GM21529 (cell line): Measurements from ENCODE around the gene OPN1LW.
A peak's percentile ranks its signal among the peaks of the same experiment; 100 is the strongest.
"Not testable (repeated sequence)": the region's sequence is repeated elsewhere in the genome, so short reads cannot be mapped to it uniquely, and the experiment has no call there.

Experiments
- ATAC-seq: cut with Tn5 transposase; IDR thresholded peaks from one replicate; pipeline ENCODE4 v1.9.1; 2021; ENCODE audit not compliant: unreplicated experiment

The OPN1LW gene

GRCh38 chrX:154144010-154144409 lies at the start of gene OPN1LW:
TSS of gene OPN1LW (plus strand) at chrX:154144243. CDS start at chrX:154144284, 41 bp downstream.
- ATAC-seq, result not testable (repeated sequence)

GRCh38 chrX:154094833-154095232 lies 49.2 kb upstream of the OPN1LW start:
- ATAC-seq, result no peak

GRCh38 chrX:154096140-154097002 lies 47.7 kb upstream of the OPN1LW start:
- no peak for ATAC-seq

GRCh38 chrX:154097003-154097588 lies 46.9 kb upstream of the OPN1LW start:
- ATAC-seq, result peak; percentile 37

GRCh38 chrX:154097589-154098541 lies 46.2 kb upstream of the OPN1LW start, which contains the start of gene MECP2:
TSS of gene MECP2 (minus strand) at chrX:154097717.
- peak; percentile 87 for ATAC-seq

GRCh38 chrX:154098551-154098950 lies 45.5 kb upstream of the OPN1LW start:
- no peak for ATAC-seq

GRCh38 chrX:154113729-154114128 lies 30.3 kb upstream of the OPN1LW start:
- ATAC-seq, result no peak

GRCh38 chrX:154114652-154115051 lies 29.4 kb upstream of the OPN1LW start:
- ATAC-seq, result no peak

GRCh38 chrX:154115071-154115470 lies 29.0 kb upstream of the OPN1LW start:
- no peak for ATAC-seq

GRCh38 chrX:154115750-154116149 lies 28.3 kb upstream of the OPN1LW start:
- ATAC-seq, result no peak

GRCh38 chrX:154116426-154117211 lies 27.4 kb upstream of the OPN1LW start:
- ATAC-seq, result no peak

GRCh38 chrX:154117566-154117965 lies 26.5 kb upstream of the OPN1LW start:
- ATAC-seq, result no peak

- ATAC-seq, result no peak
Observed at GRCh38 chrX:154120567-154120966, 23.5 kb upstream of the OPN1LW start.

- no peak for ATAC-seq
Observed at GRCh38 chrX:154121207-154121606, 22.8 kb upstream of the OPN1LW start.

- no peak for ATAC-seq
Observed at GRCh38 chrX:154121961-154122360, 22.1 kb upstream of the OPN1LW start.

- peak; percentile 59 for ATAC-seq
Observed at GRCh38 chrX:154123241-154124219, 20.5 kb upstream of the OPN1LW start.

- ATAC-seq, result no peak
Observed at GRCh38 chrX:154125391-154126040, 18.5 kb upstream of the OPN1LW start.

GRCh38 chrX:154126101-154126500 lies 17.9 kb upstream of the OPN1LW start:
- no peak for ATAC-seq

- no peak for ATAC-seq
Observed at GRCh38 chrX:154131955-154132354, 12.1 kb upstream of the OPN1LW start.
